HepG2 (cell line): ENCODE data around the gene DNAJC21. TPM values are rescaled to one million over a fixed set of nuclear protein-coding genes. Genes with fewer than 3 reads are reported as not detected.
A peak's percentile ranks its signal among the peaks of the same experiment; 100 is the strongest.

Experiments
- ARID3A ChIP-seq: IDR thresholded peaks from 2 replicates; pipeline ENCODE4 v1.6.1; 2012; ENCODE audit warnings: low read depth, low read length, improper control_type of control experiment
- ARNT ChIP-seq: fragments of 450-650 bp; IDR thresholded peaks from 2 replicates; pipeline ENCODE4 v1.6.1; 2017
- CCAR2 ChIP-seq: fragments of 200-400 bp; formaldehyde crosslinking; optimal IDR thresholded peaks from 2 replicates; pipeline ENCODE3; 2018; ENCODE audit warnings: low read depth, mild to moderate bottlenecking, low read length, moderate library complexity
- ETV6 ChIP-seq: sonication (generic); formaldehyde crosslinking; conservative IDR thresholded peaks from 2 replicates; pipeline ENCODE4 v1.4.0; 2020; ENCODE audit warnings: missing genetic modification reagents
- HOXD1 ChIP-seq: sonication (generic); formaldehyde crosslinking; IDR thresholded peaks from 2 replicates; pipeline ENCODE4 v1.5.0; 2020; ENCODE audit warnings: missing genetic modification reagents
- LBX2 ChIP-seq: sonication (generic); formaldehyde crosslinking; IDR thresholded peaks from 2 replicates; pipeline ENCODE4 v1.5.0; 2020; ENCODE audit warnings: missing genetic modification reagents, mild to moderate bottlenecking, borderline replicate concordance
- MNT ChIP-seq: fragments of 450-650 bp; IDR thresholded peaks from 2 replicates; pipeline ENCODE4 v1.6.1; 2016
- NCOR1 ChIP-seq: fragments of 200-600 bp; sonication (generic); IDR thresholded peaks from 2 replicates; pipeline ENCODE4 v1.7.0; 2017; ENCODE audit warnings: antibody characterized with exemption, low read length, borderline replicate concordance
- PLSCR1 ChIP-seq: sonication (generic); formaldehyde crosslinking; IDR thresholded peaks from 2 replicates; pipeline ENCODE4 v1.5.0; 2020; ENCODE audit warnings: missing genetic modification reagents, mild to moderate bottlenecking, borderline replicate concordance
- SOX13 ChIP-seq, 3 experiments: fragments of 450-650 bp in 1 of 3; sonication (generic) in 1 of 3; formaldehyde crosslinking in 1 of 3; IDR thresholded peaks in 2 of 3; conservative IDR thresholded peaks in 1 of 3; 2 replicates each; pipeline versions ENCODE4 v1.5.0 to v1.6.1; 2016 to 2020; ENCODE audit warnings: antibody characterized with exemption in 1 of 3, mild to moderate bottlenecking in 1 of 3, missing compliant biosample characterization in 1 of 3, missing genetic modification reagents in 1 of 3, moderate library complexity in 1 of 3
- SSRP1 ChIP-seq: IDR thresholded peaks from 2 replicates; pipeline ENCODE4 v1.6.1; 2016; ENCODE audit warnings: control low read depth
- TCF7L2 ChIP-seq: IDR thresholded peaks from 2 replicates; pipeline ENCODE4 v1.6.1; 2011; ENCODE audit warnings: mild to moderate bottlenecking, low read depth, low read length, moderate library complexity
- ZBTB33 ChIP-seq: sonication (generic); formaldehyde crosslinking; IDR thresholded peaks from 2 replicates; pipeline ENCODE4 v1.4.0; 2020; ENCODE audit warnings: missing genetic modification reagents
- ZNF235 ChIP-seq: sonication (generic); formaldehyde crosslinking; IDR thresholded peaks from 2 replicates; pipeline ENCODE4 v1.8.1; 2023; ENCODE audit warnings: mild to moderate bottlenecking, missing genetic modification reagents, borderline replicate concordance
- ZNF260 ChIP-seq: sonication (generic); formaldehyde crosslinking; IDR thresholded peaks from 2 replicates; pipeline ENCODE4 v1.4.0; 2020; ENCODE audit warnings: missing genetic modification reagents, low read depth, mild to moderate bottlenecking, borderline replicate concordance
- ZNF460 ChIP-seq: sonication (generic); formaldehyde crosslinking; IDR thresholded peaks from 2 replicates; pipeline ENCODE4 v1.5.1; 2020; ENCODE audit warnings: missing genetic modification reagents, mild to moderate bottlenecking, borderline replicate concordance
- ZNF512B ChIP-seq: sonication (generic); formaldehyde crosslinking; IDR thresholded peaks from 2 replicates; pipeline ENCODE4 v1.5.1; 2020; ENCODE audit warnings: missing genetic modification reagents, mild to moderate bottlenecking, borderline replicate concordance
- ZNF629 ChIP-seq: sonication (generic); formaldehyde crosslinking; conservative IDR thresholded peaks from 2 replicates; pipeline ENCODE4 v1.5.0; 2020; ENCODE audit warnings: missing genetic modification reagents
- ZNF740 ChIP-seq: sonication (generic); formaldehyde crosslinking; IDR thresholded peaks from 2 replicates; pipeline ENCODE4 v1.4.0; 2020; ENCODE audit warnings: missing genetic modification reagents
- polyA plus RNA-seq, 8 experiments: library from polyadenylated mRNA; depleted of rRNA in 3 of 8; stranded (reverse) in 7 of 8; unstranded in 1 of 8; fragments of >200 nt; fragmentation: Illumina TruSeq in 4 of 8; extraction: Trizol in 4 of 8; gene quantifications; 2 replicates each; pipeline versions ENCODE4 v1.2.1 to v1.2.3, GENCODE V29; 2011 to 2016; ENCODE audit warnings: low read depth in 4 of 8, missing spikeins in 1 of 8, mixed read lengths in 1 of 8; ENCODE audit not compliant: insufficient read depth in 1 of 8
- total RNA-seq, 5 experiments: library from RNA; depleted of rRNA; stranded (reverse); fragments of >200 nt; fragmentation: Illumina TruSeq; extraction: Trizol; gene quantifications; 2 replicates each; pipeline ENCODE4 v1.2.3, GENCODE V29; 2016; ENCODE audit warnings: low read depth in 1 of 5

The DNAJC21 gene
- total and polyA plus RNA-seq, 2 of the 13 experiments (the other 11 are each of a cell fraction or from before 2014, with no cell fraction given) = 10.9 to 41.6 TPM

- no peak for TF ChIP-seq ARID3A
- no peak for TF ChIP-seq LBX2 (CRISPR knock-in tag)
- TF ChIP-seq SSRP1 = no peak
- TF ChIP-seq ARNT = no peak
- TF ChIP-seq ZNF460 = no peak
- TF ChIP-seq PLSCR1 = no peak
- TF ChIP-seq NCOR1 = no peak
- no peak for TF ChIP-seq SOX13 (IDR thresholded peaks at IDR 0.05)
- no peak for TF ChIP-seq SOX13 (CRISPR knock-in tag; conservative IDR thresholded peaks at IDR 0.05 in 1 of 2, IDR thresholded peaks at IDR 0.05 in 1 of 2)
- no peak for TF ChIP-seq HOXD1 (CRISPR knock-in tag)
- TF ChIP-seq ZNF260 = no peak
- no peak for TF ChIP-seq ZNF740 (CRISPR knock-in tag)
- no peak for TF ChIP-seq MNT
- no peak for TF ChIP-seq ZNF629 (CRISPR knock-in tag)
- no peak for TF ChIP-seq TCF7L2
- TF ChIP-seq ZNF235 (CRISPR knock-in tag) = no peak
- TF ChIP-seq ETV6 (CRISPR knock-in tag) = no peak
- TF ChIP-seq ZNF512B (CRISPR knock-in tag) = 0 out of 2 replicates have a peak, but pooled peaks have one; percentile 11
- TF ChIP-seq CCAR2 = no peak
- TF ChIP-seq ZBTB33 (CRISPR knock-in tag) = no peak
Measured at GRCh38 chr5:34915856-34916192, 13.5 kb upstream of the DNAJC21 start (continued).
